ENCODE results near the gene IFNAR1. TPM values are rescaled to one million over a fixed set of nuclear protein-coding genes. Genes with fewer than 3 reads are reported as not detected.

IFNAR1 gene
- total RNA-seq, 4 donors from 2014 or later: 22.4 to 28.3 (median 26.4) TPM

GRCh38 chr21:33327792-33328433 is 3.1 kb downstream of the IFNAR1 start:
- Histone ChIP-seq H3K36me3 (peaks cover 0 to 14% (median 10%) of the 10 kb centered on the region in 4 donors), H3K27ac (replicated peaks in 1 of 4) (no peak overlapping the region), H3K4me3 (no peak overlapping the region), H3K9me3 (peaks cover 0 to 2% (median under 1%) of the 10 kb centered on the region in 4 donors), H3K27me3 (no peaks in the 10 kb centered on the region), H3K4me1 (peaks cover 27 to 37% (median 30%) of the 10 kb centered on the region in 4 donors)
- TF ChIP-seq POLR2AphosphoS5 (IDR thresholded peaks at IDR 0.05) (no peak), CTCF (IDR thresholded peaks at IDR 0.05) (no peak), EP300 (IDR thresholded peaks at IDR 0.05) (no peak), POLR2A (IDR thresholded peaks at IDR 0.05; ENCODE audit: low read depth) (no peak)
- intact Hi-C loops (cut with DNase I): no loop called here
- WGBS: 91% methylated on average over 7 of the region's 7 CpGs
- no peak for DNase-seq (ENCODE audit: extremely low spot score)

- intact Hi-C loops (cut with DNase I): no loop called here
- Histone ChIP-seq H3K9me3 (peaks cover 0 to 5% (median 3%) of the 10 kb centered on the region in 4 donors), H3K4me3 (no peak overlapping the region), H3K36me3 (peaks cover 0 to 21% (median 13%) of the 10 kb centered on the region in 4 donors), H3K4me1 (peaks cover 21 to 33% (median 28%) of the 10 kb centered on the region in 4 donors), H3K27me3 (no peaks in the 10 kb centered on the region), H3K27ac (replicated peaks in 1 of 4) (no peak overlapping the region)
- DNase-seq (ENCODE audit: extremely low spot score): no peak
- TF ChIP-seq CTCF (IDR thresholded peaks at IDR 0.05) (no peak), EP300 (IDR thresholded peaks at IDR 0.05) (no peak), POLR2A (IDR thresholded peaks at IDR 0.05; ENCODE audit: low read depth) (no peak), POLR2AphosphoS5 (IDR thresholded peaks at IDR 0.05) (no peak)
- WGBS: 98% methylated on average over 3 of the region's 3 CpGs
These were observed 6.0 kb downstream of the IFNAR1 start for GRCh38 chr21:33330726-33331125.

- Histone ChIP-seq H3K4me3 (no peak overlapping the region), H3K4me1 (peaks cover 7 to 19% (median 15%) of the 10 kb centered on the region in 4 donors), H3K27ac (replicated peaks in 1 of 4) (no peak overlapping the region), H3K36me3 (peaks cover 0 to 29% (median 17%) of the 10 kb centered on the region in 4 donors), H3K27me3 (no peaks in the 10 kb centered on the region), H3K9me3 (peaks cover 0 to 5% (median 3%) of the 10 kb centered on the region in 4 donors)
- TF ChIP-seq CTCF (IDR thresholded peaks at IDR 0.05): no peak
- TF ChIP-seq EP300 (IDR thresholded peaks at IDR 0.05): no peak
- intact Hi-C loops (cut with DNase I): no loop called here
- WGBS: 100% methylated on average over 1 of the region's 1 CpG
- DNase-seq (ENCODE audit: extremely low spot score): no peak
These were observed 7.4 kb downstream of the IFNAR1 start for GRCh38 chr21:33332143-33332542.

DNA sequence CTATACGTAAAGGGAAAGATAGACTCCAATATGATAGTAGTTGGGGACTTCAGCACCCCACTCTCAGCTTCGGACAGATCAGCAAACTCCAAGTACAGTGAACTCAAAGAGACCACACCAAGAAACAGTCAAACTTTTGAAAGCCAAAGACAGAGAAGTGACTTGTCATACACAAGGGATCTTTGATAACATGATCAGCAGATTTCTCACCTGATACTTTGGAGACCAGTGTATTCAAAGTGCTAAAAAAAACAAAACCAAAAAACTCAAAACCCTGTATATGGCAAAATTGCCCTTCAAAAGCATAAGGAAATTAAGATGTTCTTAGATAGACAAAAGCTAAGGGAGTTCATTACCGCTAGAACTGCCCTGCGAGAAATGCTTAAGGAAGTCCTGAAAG is 9.4 kb downstream of the IFNAR1 start:
- no peak overlapping the region for H3K4me3 ChIP-seq
- peaks cover 0 to 5% (median 3%) of the 10 kb centered on the region in 4 donors for H3K9me3 ChIP-seq
- 70% methylated on average over 4 of the region's 4 CpGs for WGBS
- DNase-seq (ENCODE audit: extremely low spot score): no peak
- no peaks in the 10 kb centered on the region for H3K27me3 ChIP-seq
- H3K4me1 ChIP-seq: peaks cover 0 to 6% (median 0%) of the 10 kb centered on the region in 4 donors
- intact Hi-C loops (cut with DNase I): no loop called here
- no peak for TF ChIP-seq EP300 (IDR thresholded peaks at IDR 0.05)
- TF ChIP-seq POLR2AphosphoS5 (IDR thresholded peaks at IDR 0.05): no peak
- no peak for TF ChIP-seq CTCF (IDR thresholded peaks at IDR 0.05)
- no peak for TF ChIP-seq POLR2A (IDR thresholded peaks at IDR 0.05; ENCODE audit: low read depth)
- no peak overlapping the region for H3K27ac ChIP-seq (replicated peaks in 1 of 4)
- H3K36me3 ChIP-seq: peaks cover 0 to 35% (median 21%) of the 10 kb centered on the region in 4 donors

All from esophagus muscularis mucosa (tissue), 4 donors.